Neural crest cell (in vitro differentiated cells): Measurements from ENCODE around the gene CCR6. TPM values are rescaled to one million over a fixed set of nuclear protein-coding genes. Genes with fewer than 3 reads are reported as not detected.

Source experiments
- DNase-seq: peaks from one replicate; pipeline ENCODE4 v3.0.0; 2021; ENCODE audit warnings: low read depth, mixed read lengths, low spot score
- H3K27ac Mint-ChIP-seq: one replicate; pipeline ENCODE4 v1.8.0; 2021; ENCODE audit warnings: mild to moderate bottlenecking, mixed read lengths; ENCODE audit not compliant: unreplicated experiment
- H3K27me3 Mint-ChIP-seq: 2 replicates; pipeline ENCODE4 v1.8.0; 2021; ENCODE audit warnings: low read depth, mild to moderate bottlenecking, mixed read lengths
- H3K36me3 Mint-ChIP-seq: 2 replicates; pipeline ENCODE4 v1.8.0; 2021; ENCODE audit warnings: low read depth, mild to moderate bottlenecking, mixed read lengths
- H3K4me1 Mint-ChIP-seq: 2 replicates; pipeline ENCODE4 v1.8.0; 2021; ENCODE audit warnings: mixed read lengths
- H3K4me3 Mint-ChIP-seq: one replicate; pipeline ENCODE4 v1.8.0; 2021; ENCODE audit warnings: mild to moderate bottlenecking, mixed read lengths
- H3K9me3 Mint-ChIP-seq: 2 replicates; pipeline ENCODE4 v1.8.0; 2021; ENCODE audit warnings: mixed read lengths
- CTCF ChIP-seq: fragments of 200-600 bp; sonication (generic); conservative IDR thresholded peaks from 2 replicates; pipeline ENCODE4 v1.5.0; 2021; ENCODE audit warnings: antibody characterized with exemption, mild to moderate bottlenecking
- total RNA-seq: library from RNA; stranded (reverse); gene quantifications from 2 replicates; pipeline ENCODE4 v1.2.1, GENCODE V29; 2021

The CCR6 gene
- total RNA-seq, 1 donor from 2014 or later, result not detected

- no peaks in the 10 kb centered on the region for H3K27me3 Mint-ChIP-seq
- H3K36me3 Mint-ChIP-seq, result no peaks in the 10 kb centered on the region
- no peak overlapping the region for H3K27ac Mint-ChIP-seq
- TF ChIP-seq CTCF, result no peak
- no peak for DNase-seq
- no peaks in the 10 kb centered on the region for H3K4me1 Mint-ChIP-seq
- no peaks in the 10 kb centered on the region for H3K9me3 Mint-ChIP-seq
- no peak overlapping the region for H3K4me3 Mint-ChIP-seq
These were observed 3.0 kb downstream of the CCR6 start for GRCh38 chr6:167125855-167126349.

- TF ChIP-seq CTCF, result no peak
- no peak overlapping the region for H3K4me3 Mint-ChIP-seq
- no peak overlapping the region for H3K27ac Mint-ChIP-seq
- H3K4me1 Mint-ChIP-seq, result no peaks in the 10 kb centered on the region
- no peak for DNase-seq
- H3K9me3 Mint-ChIP-seq, result no peaks in the 10 kb centered on the region
- no peaks in the 10 kb centered on the region for H3K27me3 Mint-ChIP-seq
- no peaks in the 10 kb centered on the region for H3K36me3 Mint-ChIP-seq
These were observed 5.1 kb downstream of the CCR6 start for GRCh38 chr6:167127785-167128531.

- H3K9me3 Mint-ChIP-seq, result no peaks in the 10 kb centered on the region
- no peaks in the 10 kb centered on the region for H3K27me3 Mint-ChIP-seq
- DNase-seq, result no peak
- no peaks in the 10 kb centered on the region for H3K4me1 Mint-ChIP-seq
- H3K36me3 Mint-ChIP-seq, result no peaks in the 10 kb centered on the region
- no peak for TF ChIP-seq CTCF
- no peak overlapping the region for H3K4me3 Mint-ChIP-seq
- no peak overlapping the region for H3K27ac Mint-ChIP-seq
These were observed 6.3 kb downstream of the CCR6 start for GRCh38 chr6:167129159-167129558.

- no peak for TF ChIP-seq CTCF
- no peaks in the 10 kb centered on the region for H3K9me3 Mint-ChIP-seq
- no peaks in the 10 kb centered on the region for H3K36me3 Mint-ChIP-seq
- H3K4me1 Mint-ChIP-seq, result no peaks in the 10 kb centered on the region
- H3K4me3 Mint-ChIP-seq, result no peak overlapping the region
- DNase-seq, result no peak
- no peaks in the 10 kb centered on the region for H3K27me3 Mint-ChIP-seq
- no peak overlapping the region for H3K27ac Mint-ChIP-seq
These were observed 6.7 kb downstream of the CCR6 start for GRCh38 chr6:167129562-167129961.

- Mint-ChIP-seq H3K36me3 (no peaks in the 10 kb centered on the region), H3K4me1 (no peaks in the 10 kb centered on the region), H3K27ac (no peak overlapping the region), H3K27me3 (no peaks in the 10 kb centered on the region), H3K4me3 (no peak overlapping the region), H3K9me3 (no peaks in the 10 kb centered on the region)
- no peak for DNase-seq
- no peak for TF ChIP-seq CTCF
These were observed 7.2 kb downstream of the CCR6 start for GRCh38 chr6:167130008-167130677.
